Measurements from ENCODE around the gene ARHGAP31. TPM values are rescaled to one million over a fixed set of nuclear protein-coding genes. Genes with fewer than 3 reads are reported as not detected.

The ARHGAP31 gene
- total and polyA plus RNA-seq, 2 of the 8 experiments (the other 6 are each of a cell fraction or from before 2014, with no cell fraction given), result 1.1 to 7.6 TPM

GRCh38 chr3:119294696-119295671, 801 bp downstream of the ARHGAP31 start (continued):
- TF ChIP-seq, protein P1, sequence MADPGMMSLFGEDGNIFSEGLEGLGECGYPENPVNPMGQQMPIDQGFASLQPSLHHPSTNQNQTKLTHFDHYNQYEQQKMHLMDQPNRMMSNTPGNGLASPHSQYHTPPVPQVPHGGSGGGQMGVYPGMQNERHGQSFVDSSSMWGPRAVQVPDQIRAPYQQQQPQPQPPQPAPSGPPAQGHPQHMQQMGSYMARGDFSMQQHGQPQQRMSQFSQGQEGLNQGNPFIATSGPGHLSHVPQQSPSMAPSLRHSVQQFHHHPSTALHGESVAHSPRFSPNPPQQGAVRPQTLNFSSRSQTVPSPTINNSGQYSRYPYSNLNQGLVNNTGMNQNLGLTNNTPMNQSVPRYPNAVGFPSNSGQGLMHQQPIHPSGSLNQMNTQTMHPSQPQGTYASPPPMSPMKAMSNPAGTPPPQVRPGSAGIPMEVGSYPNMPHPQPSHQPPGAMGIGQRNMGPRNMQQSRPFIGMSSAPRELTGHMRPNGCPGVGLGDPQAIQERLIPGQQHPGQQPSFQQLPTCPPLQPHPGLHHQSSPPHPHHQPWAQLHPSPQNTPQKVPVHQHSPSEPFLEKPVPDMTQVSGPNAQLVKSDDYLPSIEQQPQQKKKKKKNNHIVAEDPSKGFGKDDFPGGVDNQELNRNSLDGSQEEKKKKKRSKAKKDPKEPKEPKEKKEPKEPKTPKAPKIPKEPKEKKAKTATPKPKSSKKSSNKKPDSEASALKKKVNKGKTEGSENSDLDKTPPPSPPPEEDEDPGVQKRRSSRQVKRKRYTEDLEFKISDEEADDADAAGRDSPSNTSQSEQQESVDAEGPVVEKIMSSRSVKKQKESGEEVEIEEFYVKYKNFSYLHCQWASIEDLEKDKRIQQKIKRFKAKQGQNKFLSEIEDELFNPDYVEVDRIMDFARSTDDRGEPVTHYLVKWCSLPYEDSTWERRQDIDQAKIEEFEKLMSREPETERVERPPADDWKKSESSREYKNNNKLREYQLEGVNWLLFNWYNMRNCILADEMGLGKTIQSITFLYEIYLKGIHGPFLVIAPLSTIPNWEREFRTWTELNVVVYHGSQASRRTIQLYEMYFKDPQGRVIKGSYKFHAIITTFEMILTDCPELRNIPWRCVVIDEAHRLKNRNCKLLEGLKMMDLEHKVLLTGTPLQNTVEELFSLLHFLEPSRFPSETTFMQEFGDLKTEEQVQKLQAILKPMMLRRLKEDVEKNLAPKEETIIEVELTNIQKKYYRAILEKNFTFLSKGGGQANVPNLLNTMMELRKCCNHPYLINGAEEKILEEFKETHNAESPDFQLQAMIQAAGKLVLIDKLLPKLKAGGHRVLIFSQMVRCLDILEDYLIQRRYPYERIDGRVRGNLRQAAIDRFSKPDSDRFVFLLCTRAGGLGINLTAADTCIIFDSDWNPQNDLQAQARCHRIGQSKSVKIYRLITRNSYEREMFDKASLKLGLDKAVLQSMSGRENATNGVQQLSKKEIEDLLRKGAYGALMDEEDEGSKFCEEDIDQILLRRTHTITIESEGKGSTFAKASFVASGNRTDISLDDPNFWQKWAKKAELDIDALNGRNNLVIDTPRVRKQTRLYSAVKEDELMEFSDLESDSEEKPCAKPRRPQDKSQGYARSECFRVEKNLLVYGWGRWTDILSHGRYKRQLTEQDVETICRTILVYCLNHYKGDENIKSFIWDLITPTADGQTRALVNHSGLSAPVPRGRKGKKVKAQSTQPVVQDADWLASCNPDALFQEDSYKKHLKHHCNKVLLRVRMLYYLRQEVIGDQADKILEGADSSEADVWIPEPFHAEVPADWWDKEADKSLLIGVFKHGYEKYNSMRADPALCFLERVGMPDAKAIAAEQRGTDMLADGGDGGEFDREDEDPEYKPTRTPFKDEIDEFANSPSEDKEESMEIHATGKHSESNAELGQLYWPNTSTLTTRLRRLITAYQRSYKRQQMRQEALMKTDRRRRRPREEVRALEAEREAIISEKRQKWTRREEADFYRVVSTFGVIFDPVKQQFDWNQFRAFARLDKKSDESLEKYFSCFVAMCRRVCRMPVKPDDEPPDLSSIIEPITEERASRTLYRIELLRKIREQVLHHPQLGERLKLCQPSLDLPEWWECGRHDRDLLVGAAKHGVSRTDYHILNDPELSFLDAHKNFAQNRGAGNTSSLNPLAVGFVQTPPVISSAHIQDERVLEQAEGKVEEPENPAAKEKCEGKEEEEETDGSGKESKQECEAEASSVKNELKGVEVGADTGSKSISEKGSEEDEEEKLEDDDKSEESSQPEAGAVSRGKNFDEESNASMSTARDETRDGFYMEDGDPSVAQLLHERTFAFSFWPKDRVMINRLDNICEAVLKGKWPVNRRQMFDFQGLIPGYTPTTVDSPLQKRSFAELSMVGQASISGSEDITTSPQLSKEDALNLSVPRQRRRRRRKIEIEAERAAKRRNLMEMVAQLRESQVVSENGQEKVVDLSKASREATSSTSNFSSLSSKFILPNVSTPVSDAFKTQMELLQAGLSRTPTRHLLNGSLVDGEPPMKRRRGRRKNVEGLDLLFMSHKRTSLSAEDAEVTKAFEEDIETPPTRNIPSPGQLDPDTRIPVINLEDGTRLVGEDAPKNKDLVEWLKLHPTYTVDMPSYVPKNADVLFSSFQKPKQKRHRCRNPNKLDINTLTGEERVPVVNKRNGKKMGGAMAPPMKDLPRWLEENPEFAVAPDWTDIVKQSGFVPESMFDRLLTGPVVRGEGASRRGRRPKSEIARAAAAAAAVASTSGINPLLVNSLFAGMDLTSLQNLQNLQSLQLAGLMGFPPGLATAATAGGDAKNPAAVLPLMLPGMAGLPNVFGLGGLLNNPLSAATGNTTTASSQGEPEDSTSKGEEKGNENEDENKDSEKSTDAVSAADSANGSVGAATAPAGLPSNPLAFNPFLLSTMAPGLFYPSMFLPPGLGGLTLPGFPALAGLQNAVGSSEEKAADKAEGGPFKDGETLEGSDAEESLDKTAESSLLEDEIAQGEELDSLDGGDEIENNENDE (IDR thresholded peaks at IDR 0.05; ENCODE audit: insufficient replicate concordance, low read length), result no peak
- TF ChIP-seq JUN (IDR thresholded peaks at IDR 0.05; ENCODE audit: low read depth, low read length) (no peak), KDM5A (IDR thresholded peaks at IDR 0.05; ENCODE audit: low read length) (no peak), SAP30 (IDR thresholded peaks at IDR 0.05; ENCODE audit: insufficient read depth, insufficient replicate concordance, low read length) (peak; percentile 19), MAX (IDR thresholded peaks at IDR 0.05) (no peak), RFX5 (IDR thresholded peaks at IDR 0.05; ENCODE audit: borderline replicate concordance, low read depth, low read length) (no peak), KDM4A (IDR thresholded peaks at IDR 0.05; ENCODE audit: low read depth, low read length, severe bottlenecking) (peak; percentile 15), KDM1A (IDR thresholded peaks at IDR 0.05; ENCODE audit: borderline replicate concordance, low read length) (no peak), ASH2L (IDR thresholded peaks at IDR 0.05; ENCODE audit: low read length) (peak; percentile 70)

All from H1 (cell line).